NCI-H128 (cell line): ENCODE measurements around the gene SYNGR2.

Experiments
- DNase-seq: peaks from one replicate; lab custom pipeline; 2025; ENCODE audit not compliant: unreplicated experiment; lab: John Stamatoyannopoulos, UW

SYNGR2 gene

GRCh38 chr17:78197147-78197832 lies 28.9 kb downstream of the SYNGR2 start:
- DNase-seq: no peak

GRCh38 chr17:78200451-78200850 lies 32.1 kb downstream of the SYNGR2 start:
- DNase-seq: no peak

GRCh38 chr17:78202666-78203065 lies 34.3 kb downstream of the SYNGR2 start:
- no peak for DNase-seq

- DNase-seq: no peak
Measured at GRCh38 chr17:78204387-78205123, 36.2 kb downstream of the SYNGR2 start.

- DNase-seq: no peak
Measured at GRCh38 chr17:78205124-78205775, 36.9 kb downstream of the SYNGR2 start.

GRCh38 chr17:78206298-78206697 lies 37.9 kb downstream of the SYNGR2 start:
- DNase-seq: no peak

GRCh38 chr17:78208486-78208885 lies 40.1 kb downstream of the SYNGR2 start:
- DNase-seq: no peak

- DNase-seq: no peak
Measured at GRCh38 chr17:78210111-78210510, 41.7 kb downstream of the SYNGR2 start.

- no peak for DNase-seq
Measured at GRCh38 chr17:78211032-78211431, 42.7 kb downstream of the SYNGR2 start.

- DNase-seq: peak; percentile 60
Measured at GRCh38 chr17:78214016-78214705, 45.8 kb downstream of the SYNGR2 start, which contains the start of gene BIRC5. Gene BIRC5, plus strand, starts transcription at chr17:78214253. Its CDS starts 64 bp downstream, at chr17:78214317.

- DNase-seq: no peak
Measured at GRCh38 chr17:78214706-78215061, 46.3 kb downstream of the SYNGR2 start.

- no peak for DNase-seq
Measured at GRCh38 chr17:78219396-78220150, 51.2 kb downstream of the SYNGR2 start.
